CD4-positive, alpha-beta memory T cell (primary cell): ENCODE data around the gene LRCH3. TPM values are rescaled to one million over a fixed set of nuclear protein-coding genes. Genes with fewer than 3 reads are reported as not detected.
A peak's percentile ranks its signal among the peaks of the same experiment; 100 is the strongest.

Experiments
- CTCF ChIA-PET: fragments of 350-600 bp; sonication (Branson Sonifier 250); formaldehyde crosslinking; loops from one replicate; lab custom pipeline; 2021; ENCODE audit warnings: inconsistent platforms; ENCODE audit not compliant: partially characterized antibody; lab: Charles Lee
- POLR2A ChIA-PET: fragments of 350-600 bp; sonication (Branson Sonifier 250); formaldehyde crosslinking; loops from one replicate; lab custom pipeline; 2021; ENCODE audit not compliant: partially characterized antibody; lab: Charles Lee
- DNase-seq, 5 donors: peaks; one replicate each; pipeline versions ENCODE4 v3.0.0 to v3.0.0-alpha.2; 2020 to 2022; ENCODE audit warnings: mixed read lengths in 1 of 5
- H3K27ac ChIP-seq: one replicate; pipeline ENCODE4 v1.7.0; 2013; ENCODE audit warnings: low read depth, low read length
- H3K27me3 ChIP-seq: 2 replicates; pipeline ENCODE4 v1.7.0; 2013; ENCODE audit warnings: mild to moderate bottlenecking, low read length, moderate library complexity; ENCODE audit not compliant: insufficient read depth
- H3K36me3 ChIP-seq: 2 replicates; pipeline ENCODE4 v1.7.0; 2013; ENCODE audit warnings: mild to moderate bottlenecking, low read length, moderate library complexity; ENCODE audit not compliant: insufficient read depth
- H3K4me1 ChIP-seq: 2 replicates; pipeline ENCODE4 v1.7.0; 2013; ENCODE audit warnings: mild to moderate bottlenecking, low read length, moderate library complexity; ENCODE audit not compliant: insufficient read depth
- H3K4me3 ChIP-seq, 2 donors: one replicate each; pipeline ENCODE4 v1.7.0; 2013; ENCODE audit warnings: low read length in 2 of 2, mild to moderate bottlenecking in 1 of 2
- H3K9me3 ChIP-seq, 2 donors: one replicate each; pipeline ENCODE4 v1.7.0; 2013; ENCODE audit warnings: low read length in 2 of 2, control low read depth in 1 of 2; ENCODE audit not compliant: control insufficient read depth in 1 of 2
- H3K27ac Mint-ChIP-seq, 7 donors: one replicate each; pipeline ENCODE4 v1.8.0; 2020 to 2021; ENCODE audit warnings: mixed read lengths in 7 of 7, mild to moderate bottlenecking in 6 of 7, inconsistent platforms in 3 of 7, moderate library complexity in 3 of 7
- H3K27me3 Mint-ChIP-seq, 2 donors: one replicate each; pipeline ENCODE4 v1.8.0; 2020 to 2021; ENCODE audit warnings: mixed read lengths in 2 of 2
- H3K36me3 Mint-ChIP-seq, 2 donors: one replicate each; pipeline ENCODE4 v1.8.0; 2020 to 2021; ENCODE audit warnings: mixed read lengths in 2 of 2, inconsistent platforms in 1 of 2, mild to moderate bottlenecking in 1 of 2
- H3K4me1 Mint-ChIP-seq, 4 donors: one replicate each; pipeline ENCODE4 v1.8.0; 2020 to 2021; ENCODE audit warnings: mixed read lengths in 4 of 4, mild to moderate bottlenecking in 1 of 4
- H3K4me3 Mint-ChIP-seq, 8 donors: one replicate each; pipeline ENCODE4 v1.8.0; 2020 to 2021; ENCODE audit warnings: mixed read lengths in 8 of 8, mild to moderate bottlenecking in 7 of 8, moderate library complexity in 6 of 8, inconsistent platforms in 3 of 8
- H3K9me3 Mint-ChIP-seq, 8 donors: one replicate each; pipeline ENCODE4 v1.8.0; 2020 to 2021; ENCODE audit warnings: mixed read lengths in 8 of 8, mild to moderate bottlenecking in 5 of 8, inconsistent platforms in 3 of 8, moderate library complexity in 1 of 8
- intact Hi-C: fragments of 100-400 bp; cut with micrococcal nuclease; formaldehyde crosslinking; loops from one replicate; pipeline ENCODE4 v1.15.1; 2023
- polyA plus RNA-seq, 2 donors: library from polyadenylated mRNA; unstranded; fragments of 300-500 nt; fragmentation: Illumina TruSeq; gene quantifications; one replicate each; pipeline ENCODE4 v1.2.3, GENCODE V29; 2021
- total RNA-seq, 2 experiments: library from RNA; stranded (reverse); gene quantifications; one replicate each; pipeline ENCODE4 v1.2.3, GENCODE V29; 2021

Gene LRCH3
- total and polyA plus RNA-seq, 4 experiments from 2014 or later: 7.4 to 87.7 (median 48.7) TPM

- intact Hi-C loops: loop anchor here (2.0 to 5.0 kb wide), 2 partner anchors 39 to 57 kb away; no protein-coding TSS in a partner anchor
- H3K4me1 Mint-ChIP-seq: peaks cover 18 to 38% (median 27%) of the 10 kb centered on the region in 4 donors
These were observed 1.0 kb upstream of the LRCH3 start for GRCh38 chr3:197790033-197790432.

GRCh38 chr3:197791892-197792647 lies 1.0 kb downstream of the LRCH3 start:
- Histone ChIP-seq H3K9me3 (no peaks in the 10 kb centered on the region), H3K4me1 (peaks cover 34% of the 10 kb centered on the region), H3K4me3 (peak overlapping the region; percentile 91 to 96), H3K27me3 (no peaks in the 10 kb centered on the region), H3K36me3 (no peaks in the 10 kb centered on the region), H3K27ac (peak overlapping the region; percentile 94)
- no peaks in the 10 kb centered on the region for H3K9me3 Mint-ChIP-seq
- peak overlapping the region; percentile 94 to 99 (median 98) for H3K27ac Mint-ChIP-seq
- peaks cover 32 to 51% (median 41%) of the 10 kb centered on the region in 4 donors for H3K4me1 Mint-ChIP-seq
- peak overlapping the region; percentile 94 to 99 (median 98) for H3K4me3 Mint-ChIP-seq
- POLR2A ChIA-PET: interaction anchor here (0.7 to 3.9 kb wide), 11 partner anchors 9 to 164 kb away, joined by 3 to 42 read pairs (median 7); partner anchors contain the start of genes FYTTD1 and RPL35A
- DNase-seq: peak in 4 of 5 donors; percentile 47 to 75 (median 50)
- intact Hi-C loops: loop anchor here (1.0 to 5.0 kb wide), 4 partner anchors 10 to 80 kb away; no protein-coding TSS in a partner anchor
- H3K27me3 Mint-ChIP-seq: no peaks in the 10 kb centered on the region
- CTCF ChIA-PET: interaction anchor here (1.5 to 1.7 kb wide), 3 partner anchors 9 to 11 kb away, joined by 4 to 6 read pairs (median 4); no protein-coding TSS in a partner anchor
- peaks cover 0 to 19% of the 10 kb centered on the region in 2 donors for H3K36me3 Mint-ChIP-seq

More at GRCh38 chr3:197790033-197790432, 1.0 kb upstream of the LRCH3 start:
- H3K36me3 ChIP-seq: no peaks in the 10 kb centered on the region
- no peaks in the 10 kb centered on the region for H3K9me3 Mint-ChIP-seq
- H3K27ac Mint-ChIP-seq: peak overlapping the region; percentile 94 to 98 (median 96)
- no peaks in the 10 kb centered on the region for H3K27me3 ChIP-seq
- no peak overlapping the region for H3K4me3 ChIP-seq
- H3K36me3 Mint-ChIP-seq: peaks cover 0 to 21% of the 10 kb centered on the region in 2 donors
- ChIA-PET CTCF (interaction anchor here (1.3 to 1.4 kb wide), 3 partner anchors 11 to 41 kb away, joined by 3 to 5 read pairs (median 4); no protein-coding TSS in a partner anchor), POLR2A (interaction anchor here (0.8 to 3.9 kb wide), 4 partner anchors 14 to 1441 kb away, joined by 3 to 42 read pairs (median 15); partner anchors contain the start of gene FYTTD1)
- H3K4me3 Mint-ChIP-seq: peak overlapping the region; percentile 91 to 99 (median 96)
- H3K9me3 ChIP-seq: no peaks in the 10 kb centered on the region
- DNase-seq: no peak
- H3K27me3 Mint-ChIP-seq: no peaks in the 10 kb centered on the region
- peaks cover 26% of the 10 kb centered on the region for H3K4me1 ChIP-seq
- no peak overlapping the region for H3K27ac ChIP-seq

GRCh38 chr3:197793247-197793646 lies 2.2 kb downstream of the LRCH3 start:
- Mint-ChIP-seq H3K36me3 (peaks cover 0 to 14% of the 10 kb centered on the region in 2 donors), H3K27me3 (no peaks in the 10 kb centered on the region), H3K9me3 (no peaks in the 10 kb centered on the region), H3K4me3 (peak overlapping the region; percentile 36 to 87 (median 69)), H3K27ac (peak overlapping the region; percentile 29 to 95 (median 69)), H3K4me1 (peaks cover 36 to 63% (median 46%) of the 10 kb centered on the region in 4 donors)
- Histone ChIP-seq H3K36me3 (no peaks in the 10 kb centered on the region), H3K27ac (no peak overlapping the region), H3K9me3 (no peaks in the 10 kb centered on the region), H3K4me3 (no peak overlapping the region), H3K27me3 (no peaks in the 10 kb centered on the region), H3K4me1 (peaks cover 40% of the 10 kb centered on the region)
- peak in 4 of 5 donors; percentile 9 to 39 (median 18) for DNase-seq
- ChIA-PET POLR2A (interaction anchor here (1.2 to 1.5 kb wide), 2 partner anchors 8 to 81 kb away, joined by 5 to 7 read pairs; no protein-coding TSS in a partner anchor), CTCF (interaction anchor here (0.8 to 1.0 kb wide), 2 partner anchors 26 to 37 kb away, joined by 3 read pairs; no protein-coding TSS in a partner anchor)
- intact Hi-C loops: loop anchor here (5.0 kb wide), 1 partner anchor 54 kb away; no protein-coding TSS in a partner anchor

- POLR2A ChIA-PET: interaction anchor here (0.6 to 1.2 kb wide), 2 partner anchors 52 to 82 kb away, joined by 3 to 7 read pairs; no protein-coding TSS in a partner anchor
- peak overlapping the region in 3 of 7 donors; percentile 78 to 95 (median 80) for H3K27ac Mint-ChIP-seq
- intact Hi-C loops: loop anchor here (5.0 kb wide), 1 partner anchor 53 kb away; no protein-coding TSS in a partner anchor
- H3K27me3 ChIP-seq: no peaks in the 10 kb centered on the region
- no peaks in the 10 kb centered on the region for H3K9me3 Mint-ChIP-seq
- H3K36me3 ChIP-seq: no peaks in the 10 kb centered on the region
- peaks cover 48% of the 10 kb centered on the region for H3K4me1 ChIP-seq
- H3K9me3 ChIP-seq: no peaks in the 10 kb centered on the region
- H3K36me3 Mint-ChIP-seq: peaks cover 0 to 14% of the 10 kb centered on the region in 2 donors
- no peak for DNase-seq
- CTCF ChIA-PET: no interaction called here
- no peak overlapping the region for H3K27ac ChIP-seq
- H3K4me1 Mint-ChIP-seq: peaks cover 41 to 71% (median 52%) of the 10 kb centered on the region in 4 donors
- H3K27me3 Mint-ChIP-seq: no peaks in the 10 kb centered on the region
- H3K4me3 ChIP-seq: no peak overlapping the region
- peak overlapping the region in 2 of 8 donors; percentile 23 to 87 for H3K4me3 Mint-ChIP-seq
These were observed 3.1 kb downstream of the LRCH3 start for GRCh38 chr3:197794115-197794514.

- Mint-ChIP-seq H3K9me3 (no peaks in the 10 kb centered on the region), H3K27me3 (no peaks in the 10 kb centered on the region), H3K27ac (peak overlapping the region in 2 of 7 donors; percentile 2 to 64), H3K36me3 (peaks cover 0 to 14% of the 10 kb centered on the region in 2 donors), H3K4me3 (peak overlapping the region in 2 of 8 donors; percentile 8 to 18), H3K4me1 (peaks cover 41 to 70% (median 54%) of the 10 kb centered on the region in 4 donors)
- Histone ChIP-seq H3K9me3 (no peaks in the 10 kb centered on the region), H3K27ac (no peak overlapping the region), H3K4me1 (peaks cover 54% of the 10 kb centered on the region), H3K27me3 (no peaks in the 10 kb centered on the region), H3K36me3 (no peaks in the 10 kb centered on the region), H3K4me3 (no peak overlapping the region)
- ChIA-PET POLR2A (interaction anchor here (0.7 kb wide), 1 partner anchor 108 kb away, joined by 3 read pairs; no protein-coding TSS in a partner anchor), CTCF (interaction anchor here (0.6 to 1.0 kb wide), 4 partner anchors 69 to 540 kb away, joined by 3 to 4 read pairs (median 3); no protein-coding TSS in a partner anchor)
- no peak for DNase-seq
- intact Hi-C loops: no loop called here
These were observed 4.1 kb downstream of the LRCH3 start for GRCh38 chr3:197795200-197795599.

GRCh38 chr3:197796087-197796486 lies 5.0 kb downstream of the LRCH3 start:
- Histone ChIP-seq H3K27ac (no peak overlapping the region), H3K9me3 (no peaks in the 10 kb centered on the region), H3K27me3 (no peaks in the 10 kb centered on the region), H3K36me3 (no peaks in the 10 kb centered on the region), H3K4me1 (peaks cover 62% of the 10 kb centered on the region), H3K4me3 (no peak overlapping the region)
- ChIA-PET CTCF (interaction anchor here (0.6 to 1.5 kb wide), 8 partner anchors 13 to 541 kb away, joined by 3 to 4 read pairs (median 3); no protein-coding TSS in a partner anchor), POLR2A (no interaction called here)
- Mint-ChIP-seq H3K4me1 (peaks cover 41 to 79% (median 57%) of the 10 kb centered on the region in 4 donors), H3K27ac (peak overlapping the region in 3 of 7 donors; percentile 27 to 82 (median 37)), H3K36me3 (peaks cover 0 to 10% of the 10 kb centered on the region in 2 donors), H3K27me3 (no peaks in the 10 kb centered on the region), H3K9me3 (no peaks in the 10 kb centered on the region), H3K4me3 (peak overlapping the region in 2 of 8 donors; percentile 3 to 6)
- intact Hi-C loops: no loop called here
- no peak for DNase-seq
